ENCODE measurements around the gene SPRR2B. TPM values are rescaled to one million over a fixed set of nuclear protein-coding genes. Genes with fewer than 3 reads are reported as not detected.

Gene SPRR2B
- total and polyA plus RNA-seq, 10 of the 15 experiments (the other 5 are each of a cell fraction or from before 2014, with no cell fraction given), result not detected

GRCh38 chr1:153072806-153073726 is 1.7 kb upstream of the SPRR2B start:
- no peak overlapping the region for H3K4me3 ChIP-seq
- TF ChIP-seq EGR1 (IDR thresholded peaks at IDR 0.05; ENCODE audit: borderline replicate concordance in 1 of 2, low read depth in 2 of 2, low read length in 2 of 2) (no peak), CHD2 (IDR thresholded peaks at IDR 0.05; ENCODE audit: borderline replicate concordance, low read depth, low read length) (no peak), CBFB (IDR thresholded peaks at IDR 0.05; ENCODE audit: low read depth) (no peak), PKNOX1 (IDR thresholded peaks at IDR 0.05) (no peak)
- no peaks in the 10 kb centered on the region for H3K79me2 ChIP-seq (ENCODE audit: control insufficient read depth, insufficient read depth, low read length)
- H3K9ac ChIP-seq (ENCODE audit: control insufficient read depth, insufficient read depth, low read length), result no peak overlapping the region
- DNase-seq (ENCODE audit: low read depth, low spot score), result no peak
- BruUV-seq (replicated peaks), result no TSS peak
- H3K36me3 ChIP-seq (ENCODE audit: control insufficient read depth in 2 of 2, insufficient read depth in 2 of 2, low read length in 1 of 2), result no peaks in the 10 kb centered on the region
- SMC1A ChIA-PET (ENCODE audit: uncharacterized antibody, unreplicated experiment), result no interaction called here
- H3K27ac ChIP-seq (ENCODE audit: control insufficient read depth, insufficient read depth), result no peak overlapping the region
- CTCF ChIA-PET, result no interaction called here
- RAD21 ChIA-PET (ENCODE audit: unreplicated experiment), result no interaction called here
- 10% methylated on average over 5 of the region's 5 CpGs for WGBS (ENCODE audit: insufficient coverage, insufficient replicate concordance, low lambda C conversion rate, missing lambda C conversion rate)
- H2AFZ ChIP-seq (ENCODE audit: control insufficient read depth, low read depth, low read length), result no peak overlapping the region
- H3K4me1 ChIP-seq (ENCODE audit: control insufficient read depth, insufficient read depth, low read length), result no peaks in the 10 kb centered on the region
- no peaks in the 10 kb centered on the region for H4K20me1 ChIP-seq (ENCODE audit: control insufficient read depth, insufficient read depth)
- H3K9me3 ChIP-seq (replicated peaks; ENCODE audit: control insufficient read depth, insufficient read depth, low read length), result no peaks in the 10 kb centered on the region
- in situ Hi-C loops (cut with MboI), result no loop called here
- POLR2A ChIA-PET, result no interaction called here
- FAIRE-seq, result no peak
- intact Hi-C loops (cut with micrococcal nuclease; ENCODE audit: unreplicated experiment), result no loop called here
- H3K27me3 ChIP-seq (replicated peaks in 1 of 2; ENCODE audit: control insufficient read depth in 2 of 2, insufficient read depth in 2 of 2, low read length in 1 of 2), result no peaks in the 10 kb centered on the region
- no peak for ATAC-seq
- no peak overlapping the region for H3K4me2 ChIP-seq (ENCODE audit: control insufficient read depth, insufficient read depth)

- H3K9me3 ChIP-seq (replicated peaks; ENCODE audit: control insufficient read depth, insufficient read depth, low read length), result no peaks in the 10 kb centered on the region
- RAD21 ChIA-PET (ENCODE audit: unreplicated experiment), result no interaction called here
- H3K27ac ChIP-seq (ENCODE audit: control insufficient read depth, insufficient read depth), result no peak overlapping the region
- 3% methylated on average over 2 of the region's 2 CpGs for WGBS (ENCODE audit: insufficient coverage, insufficient replicate concordance, low lambda C conversion rate, missing lambda C conversion rate)
- H3K4me3 ChIP-seq, result no peak overlapping the region
- in situ Hi-C loops (cut with MboI) (no loop called here), intact Hi-C loops (cut with micrococcal nuclease; ENCODE audit: unreplicated experiment) (no loop called here)
- SMC1A ChIA-PET (ENCODE audit: uncharacterized antibody, unreplicated experiment), result interaction anchor here (0.6 kb wide), 1 partner anchor 17 kb away, joined by 3 read pairs; no protein-coding TSS in a partner anchor
- no peak overlapping the region for H3K4me2 ChIP-seq (ENCODE audit: control insufficient read depth, insufficient read depth)
- no peaks in the 10 kb centered on the region for H3K36me3 ChIP-seq (ENCODE audit: control insufficient read depth in 2 of 2, insufficient read depth in 2 of 2, low read length in 1 of 2)
- H4K20me1 ChIP-seq (ENCODE audit: control insufficient read depth, insufficient read depth), result no peaks in the 10 kb centered on the region
- no peak overlapping the region for H3K9ac ChIP-seq (ENCODE audit: control insufficient read depth, insufficient read depth, low read length)
- H2AFZ ChIP-seq (ENCODE audit: control insufficient read depth, low read depth, low read length), result no peak overlapping the region
- no peaks in the 10 kb centered on the region for H3K79me2 ChIP-seq (ENCODE audit: control insufficient read depth, insufficient read depth, low read length)
- no peaks in the 10 kb centered on the region for H3K4me1 ChIP-seq (ENCODE audit: control insufficient read depth, insufficient read depth, low read length)
- FAIRE-seq (no peak), ATAC-seq (no peak), DNase-seq (ENCODE audit: low read depth, low spot score) (no peak)
- CTCF ChIA-PET, result interaction anchor here (0.9 to 1.8 kb wide), 3 partner anchors 9 to 123 kb away, joined by 3 to 4 read pairs (median 3); no protein-coding TSS in a partner anchor
- no peaks in the 10 kb centered on the region for H3K27me3 ChIP-seq (replicated peaks in 1 of 2; ENCODE audit: control insufficient read depth in 2 of 2, insufficient read depth in 2 of 2, low read length in 1 of 2)
- POLR2A ChIA-PET, result no interaction called here
- BruUV-seq (replicated peaks), result no TSS peak
- TF ChIP-seq HDAC6 (IDR thresholded peaks at IDR 0.05; ENCODE audit: unreplicated experiment) (no peak), MLLT1 (IDR thresholded peaks at IDR 0.05) (no peak), POLR2A (IDR thresholded peaks at IDR 0.05; ENCODE audit: low read depth, low read length) (no peak), PAX5 (IDR thresholded peaks at IDR 0.05; ENCODE audit: borderline replicate concordance, low read depth, low read length) (no peak), KLF5 (IDR thresholded peaks at IDR 0.05; ENCODE audit: partially characterized antibody) (no peak)
- TF ChIP-seq, protein P1, sequence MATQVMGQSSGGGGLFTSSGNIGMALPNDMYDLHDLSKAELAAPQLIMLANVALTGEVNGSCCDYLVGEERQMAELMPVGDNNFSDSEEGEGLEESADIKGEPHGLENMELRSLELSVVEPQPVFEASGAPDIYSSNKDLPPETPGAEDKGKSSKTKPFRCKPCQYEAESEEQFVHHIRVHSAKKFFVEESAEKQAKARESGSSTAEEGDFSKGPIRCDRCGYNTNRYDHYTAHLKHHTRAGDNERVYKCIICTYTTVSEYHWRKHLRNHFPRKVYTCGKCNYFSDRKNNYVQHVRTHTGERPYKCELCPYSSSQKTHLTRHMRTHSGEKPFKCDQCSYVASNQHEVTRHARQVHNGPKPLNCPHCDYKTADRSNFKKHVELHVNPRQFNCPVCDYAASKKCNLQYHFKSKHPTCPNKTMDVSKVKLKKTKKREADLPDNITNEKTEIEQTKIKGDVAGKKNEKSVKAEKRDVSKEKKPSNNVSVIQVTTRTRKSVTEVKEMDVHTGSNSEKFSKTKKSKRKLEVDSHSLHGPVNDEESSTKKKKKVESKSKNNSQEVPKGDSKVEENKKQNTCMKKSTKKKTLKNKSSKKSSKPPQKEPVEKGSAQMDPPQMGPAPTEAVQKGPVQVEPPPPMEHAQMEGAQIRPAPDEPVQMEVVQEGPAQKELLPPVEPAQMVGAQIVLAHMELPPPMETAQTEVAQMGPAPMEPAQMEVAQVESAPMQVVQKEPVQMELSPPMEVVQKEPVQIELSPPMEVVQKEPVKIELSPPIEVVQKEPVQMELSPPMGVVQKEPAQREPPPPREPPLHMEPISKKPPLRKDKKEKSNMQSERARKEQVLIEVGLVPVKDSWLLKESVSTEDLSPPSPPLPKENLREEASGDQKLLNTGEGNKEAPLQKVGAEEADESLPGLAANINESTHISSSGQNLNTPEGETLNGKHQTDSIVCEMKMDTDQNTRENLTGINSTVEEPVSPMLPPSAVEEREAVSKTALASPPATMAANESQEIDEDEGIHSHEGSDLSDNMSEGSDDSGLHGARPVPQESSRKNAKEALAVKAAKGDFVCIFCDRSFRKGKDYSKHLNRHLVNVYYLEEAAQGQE (IDR thresholded peaks at IDR 0.05; ENCODE audit: low read depth, low read length), result no peak
These were observed 1.2 kb downstream of the SPRR2B start for GRCh38 chr1:153070243-153070642.
